Kidney (tissue), 14 donors: Measurements from ENCODE around the gene SPINT1. TPM values are rescaled to one million over a fixed set of nuclear protein-coding genes. Genes with fewer than 3 reads are reported as not detected.
A peak's percentile ranks its signal among the peaks of the same experiment; 100 is the strongest.

ENCODE experiments used
- DNase-seq, 5 donors: peaks; one replicate each; pipeline ENCODE4 v3.0.0-alpha.2; 2013 to 2020
- FAIRE-seq: peaks from 2 replicates; lab custom pipeline; 2012; peaks lifted over from hg19 to GRCh38; lab: Jason Lieb, UNC
- H3K27ac ChIP-seq, 2 donors: one replicate each; pipeline ENCODE4 v1.7.0; 2013; ENCODE audit warnings: low read depth in 2 of 2, low read length in 2 of 2, inconsistent platforms in 1 of 2
- H3K27me3 ChIP-seq: one replicate; pipeline ENCODE4 v1.7.1; 2013; ENCODE audit warnings: low read length, inconsistent platforms; ENCODE audit not compliant: control insufficient read depth, insufficient read depth
- H3K36me3 ChIP-seq, 3 donors: one replicate each; pipeline versions ENCODE4 v1.7.0 to v1.7.1; 2013; ENCODE audit warnings: low read length in 3 of 3, control low read depth in 1 of 3, inconsistent platforms in 1 of 3; ENCODE audit not compliant: insufficient read depth in 3 of 3, control insufficient read depth in 2 of 3
- H3K4me1 ChIP-seq, 3 donors: one replicate each; pipeline versions ENCODE4 v1.7.0 to v1.7.1; 2013; ENCODE audit warnings: low read length in 3 of 3, inconsistent platforms in 1 of 3, low read depth in 1 of 3; ENCODE audit not compliant: control insufficient read depth in 2 of 3, insufficient read depth in 2 of 3
- H3K4me3 ChIP-seq, 3 donors: one replicate each; pipeline versions ENCODE4 v1.7.0 to v1.8.1; 2013; ENCODE audit warnings: low read length in 3 of 3, control low read depth in 1 of 3, inconsistent platforms in 1 of 3
- H3K9ac ChIP-seq, 3 donors: one replicate each; pipeline versions ENCODE4 v1.7.0 to v1.7.1; 2013; ENCODE audit warnings: low read length in 3 of 3, control low read depth in 1 of 3, inconsistent platforms in 1 of 3
- H3K9me3 ChIP-seq, 3 donors: one replicate each; pipeline versions ENCODE4 v1.7.0 to v1.7.1; 2013; ENCODE audit warnings: low read length in 3 of 3, control low read depth in 1 of 3, inconsistent platforms in 1 of 3; ENCODE audit not compliant: control insufficient read depth in 2 of 3, insufficient read depth in 1 of 3
- CTCF ChIP-seq: IDR thresholded peaks from 3 replicates; pipeline ENCODE4 v1.5.1; 2012; ENCODE audit warnings: mild to moderate bottlenecking, moderate library complexity, borderline replicate concordance; ENCODE audit not compliant: insufficient read depth; ENCODE audit errors: extremely low read depth
- intact Hi-C: fragments of 100-400 bp; cut with DNase I; formaldehyde crosslinking; loops from one replicate; pipeline ENCODE4 v1.11.1; 2022
- polyA plus RNA-seq: library from polyadenylated mRNA; stranded (reverse); fragments of 350-450 nt; fragmentation: Illumina TruSeq; extraction: RNeasy Lipid Tissue Mini Kit (QIAGEN cat#74804); gene quantifications from one replicate; pipeline ENCODE4 v1.2.3, GENCODE V29; 2014; ENCODE audit warnings: low read depth, low replicate concordance; ENCODE audit not compliant: insufficient read depth
- total RNA-seq: library from RNA; stranded (reverse); fragmentation: NEBNext Ultra II Directional; extraction: Animal tissue kit (Norgen Biotek cat#: 25700); gene quantifications from one replicate; pipeline ENCODE4 v1.2.1, GENCODE V29; 2021
- donor health status: control.
- donor health status: control.
- donor health status: control.
- donor health status: control.
- donor health status: control.
- donor health status: DM: yes; HTN: yes; CAD: no.
- donor health status: Normal renal cell carcinoma (clear cell type).

SPINT1 gene
- total and polyA plus RNA-seq, 2 donors from 2014 or later, result 112 to 114 TPM

- Histone ChIP-seq H3K36me3 (no peaks in the 10 kb centered on the region), H3K9me3 (no peaks in the 10 kb centered on the region), H3K4me1 (peaks cover 0 to 4% (median 0%) of the 10 kb centered on the region in 3 donors), H3K27me3 (no peaks in the 10 kb centered on the region), H3K27ac (no peak overlapping the region), H3K4me3 (no peak overlapping the region), H3K9ac (no peak overlapping the region)
- intact Hi-C loops, result no loop called here
- no peak for TF ChIP-seq CTCF
- FAIRE-seq (no peak), DNase-seq (peak in 2 of 5 donors; percentile 41 to 42)
Measured at GRCh38 chr15:40825661-40826422, 18.0 kb upstream of the SPINT1 start.

GRCh38 chr15:40826423-40827075, 17.3 kb upstream of the SPINT1 start:
- no peak overlapping the region for H3K27ac ChIP-seq
- H3K9ac ChIP-seq, result no peak overlapping the region
- no peak overlapping the region for H3K4me3 ChIP-seq
- intact Hi-C loops, result no loop called here
- TF ChIP-seq CTCF, result no peak
- no peak for DNase-seq
- H3K27me3 ChIP-seq, result no peaks in the 10 kb centered on the region
- no peaks in the 10 kb centered on the region for H3K9me3 ChIP-seq
- H3K36me3 ChIP-seq, result no peaks in the 10 kb centered on the region
- H3K4me1 ChIP-seq, result peaks cover 0 to 4% (median 0%) of the 10 kb centered on the region in 3 donors
- no peak for FAIRE-seq

GRCh38 chr15:40828447-40829036, 15.3 kb upstream of the SPINT1 start, which contains the start of gene PPP1R14D:
Gene PPP1R14D (minus strand): TSS chr15:40828708. CDS start chr15:40828641, 67 bp downstream.
- FAIRE-seq, result no peak

More at GRCh38 chr15:40828447-40829036, 15.3 kb upstream of the SPINT1 start, which contains the start of gene PPP1R14D:
- Histone ChIP-seq H3K36me3 (no peaks in the 10 kb centered on the region), H3K9me3 (no peaks in the 10 kb centered on the region), H3K4me1 (peaks cover 0 to 4% (median 0%) of the 10 kb centered on the region in 3 donors), H3K27me3 (no peaks in the 10 kb centered on the region), H3K27ac (no peak within 1 kb of the TSS), H3K4me3 (no peak within 1 kb of the TSS), H3K9ac (no peak within 1 kb of the TSS)
- no peak for TF ChIP-seq CTCF
- DNase-seq, result peak in 1 of 5 donors; percentile 32
- intact Hi-C loops, result no loop called here
